ENCODE results near the gene SMTNL2.
"Not testable (repeated sequence)": the region's sequence is repeated elsewhere in the genome, so short reads cannot be mapped to it uniquely, and the experiment has no call there.

Gene SMTNL2

GRCh38 chr17:4624451-4624911 lies 40.2 kb downstream of the SMTNL2 start:
- not testable (repeated sequence) for H3K27ac ChIP-seq; DNase-seq (ENCODE audit: low read depth, low spot score)

GRCh38 chr17:4625181-4625617 lies 40.9 kb downstream of the SMTNL2 start:
- no peak overlapping the region for H3K27ac ChIP-seq
- DNase-seq (ENCODE audit: low read depth, low spot score) = no peak

GRCh38 chr17:4626734-4627256 lies 42.5 kb downstream of the SMTNL2 start:
- H3K27ac ChIP-seq = no peak overlapping the region
- DNase-seq (ENCODE audit: low read depth, low spot score) = no peak

- no peak for DNase-seq (ENCODE audit: low read depth, low spot score)
- H3K27ac ChIP-seq = no peak overlapping the region
Observed at GRCh38 chr17:4631431-4631830, 47.1 kb downstream of the SMTNL2 start.

- H3K27ac ChIP-seq = no peak overlapping the region
- no peak for DNase-seq (ENCODE audit: low read depth, low spot score)
Observed at GRCh38 chr17:4631836-4632580, 47.7 kb downstream of the SMTNL2 start.

- H3K27ac ChIP-seq = no peak overlapping the region
- no peak for DNase-seq (ENCODE audit: low read depth, low spot score)
Observed at GRCh38 chr17:4632581-4632920, 48.2 kb downstream of the SMTNL2 start.

GRCh38 chr17:4633643-4634042 lies 49.3 kb downstream of the SMTNL2 start:
- no peak overlapping the region for H3K27ac ChIP-seq
- DNase-seq (ENCODE audit: low read depth, low spot score) = no peak

GRCh38 chr17:4634976-4635375 lies 50.6 kb downstream of the SMTNL2 start:
- no peak overlapping the region for H3K27ac ChIP-seq
- DNase-seq (ENCODE audit: low read depth, low spot score) = no peak

GRCh38 chr17:4635823-4636375 lies 51.6 kb downstream of the SMTNL2 start:
- H3K27ac ChIP-seq = no peak overlapping the region
- no peak for DNase-seq (ENCODE audit: low read depth, low spot score)

GRCh38 chr17:4636474-4637100 lies 52.3 kb downstream of the SMTNL2 start:
- H3K27ac ChIP-seq = no peak overlapping the region
- no peak for DNase-seq (ENCODE audit: low read depth, low spot score)

- DNase-seq (ENCODE audit: low read depth, low spot score); H3K27ac ChIP-seq: not testable (repeated sequence)
Observed at GRCh38 chr17:4638766-4639165, 54.4 kb downstream of the SMTNL2 start.

GRCh38 chr17:4639301-4640059 lies 55.2 kb downstream of the SMTNL2 start:
- H3K27ac ChIP-seq; DNase-seq (ENCODE audit: low read depth, low spot score): not testable (repeated sequence)

- not testable (repeated sequence) for H3K27ac ChIP-seq; DNase-seq (ENCODE audit: low read depth, low spot score)
Observed at GRCh38 chr17:4640569-4641188, 56.4 kb downstream of the SMTNL2 start.

GRCh38 chr17:4641297-4642195 lies 57.2 kb downstream of the SMTNL2 start, which contains the start of gene ALOX15:
ALOX15 (minus strand) TSS chr17:4641678; CDS start chr17:4641651, 27 bp downstream.
- DNase-seq (ENCODE audit: low read depth, low spot score) = no peak
- H3K27ac ChIP-seq = no peak within 1 kb of the TSS

GRCh38 chr17:4642286-4642685 lies 58.0 kb downstream of the SMTNL2 start:
- DNase-seq (ENCODE audit: low read depth, low spot score) = no peak
- H3K27ac ChIP-seq = no peak overlapping the region

GRCh38 chr17:4643676-4644075 lies 59.3 kb downstream of the SMTNL2 start:
- DNase-seq (ENCODE audit: low read depth, low spot score) = no peak
- no peak overlapping the region for H3K27ac ChIP-seq

GRCh38 chr17:4645642-4646041 lies 61.3 kb downstream of the SMTNL2 start:
- H3K27ac ChIP-seq = no peak overlapping the region
- no peak for DNase-seq (ENCODE audit: low read depth, low spot score)

- H3K27ac ChIP-seq = no peak overlapping the region
- DNase-seq (ENCODE audit: low read depth, low spot score) = no peak
Observed at GRCh38 chr17:4648741-4649140, 64.4 kb downstream of the SMTNL2 start.

GRCh38 chr17:4652997-4653396 lies 68.7 kb downstream of the SMTNL2 start:
- DNase-seq (ENCODE audit: low read depth, low spot score) = no peak
- H3K27ac ChIP-seq = no peak overlapping the region
